HepG2 (cell line): ENCODE results near the gene CCDC148. TPM values are rescaled to one million over a fixed set of nuclear protein-coding genes. Genes with fewer than 3 reads are reported as not detected.
A peak's percentile ranks its signal among the peaks of the same experiment; 100 is the strongest.

Source experiments
- ATF3 ChIP-seq: sonication (generic); formaldehyde crosslinking; IDR thresholded peaks from 2 replicates; pipeline ENCODE4 v1.4.0; 2020; ENCODE audit warnings: missing genetic modification reagents
- BCL3 ChIP-seq: sonication (generic); formaldehyde crosslinking; IDR thresholded peaks from 2 replicates; pipeline ENCODE4 v1.5.1; 2020; ENCODE audit warnings: mild to moderate bottlenecking, missing genetic modification reagents, moderate library complexity
- FLYWCH1 ChIP-seq: sonication (generic); formaldehyde crosslinking; IDR thresholded peaks from 2 replicates; pipeline ENCODE4 v1.8.1; 2023; ENCODE audit warnings: mild to moderate bottlenecking, missing genetic modification reagents
- HDAC1 ChIP-seq: sonication (generic); formaldehyde crosslinking; IDR thresholded peaks from 2 replicates; pipeline ENCODE4 v1.5.1; 2020; ENCODE audit warnings: mild to moderate bottlenecking, missing genetic modification reagents
- PAWR ChIP-seq: sonication (generic); formaldehyde crosslinking; IDR thresholded peaks from 2 replicates; pipeline ENCODE4 v1.4.0; 2020; ENCODE audit warnings: missing genetic modification reagents, mild to moderate bottlenecking, borderline replicate concordance
- PHF20 ChIP-seq: sonication (generic); formaldehyde crosslinking; IDR thresholded peaks from 2 replicates; pipeline ENCODE4 v1.5.0; 2020; ENCODE audit warnings: mild to moderate bottlenecking, missing genetic modification reagents
- POLR2AphosphoS2 ChIP-seq: IDR thresholded peaks from 2 replicates; pipeline ENCODE4 v1.6.1; 2011; ENCODE audit warnings: low read depth, low read length, improper control_type of control experiment
- RARA ChIP-seq: IDR thresholded peaks from 2 replicates; pipeline ENCODE4 v1.6.1; 2016; ENCODE audit warnings: missing genetic modification reagents, missing compliant biosample characterization
- SOX13 ChIP-seq, 3 experiments: fragments of 450-650 bp in 1 of 3; sonication (generic) in 1 of 3; formaldehyde crosslinking in 1 of 3; IDR thresholded peaks in 2 of 3; conservative IDR thresholded peaks in 1 of 3; 2 replicates each; pipeline versions ENCODE4 v1.5.0 to v1.6.1; 2016 to 2020; ENCODE audit warnings: antibody characterized with exemption in 1 of 3, mild to moderate bottlenecking in 1 of 3, missing compliant biosample characterization in 1 of 3, missing genetic modification reagents in 1 of 3, moderate library complexity in 1 of 3
- SRF ChIP-seq: IDR thresholded peaks from 2 replicates; pipeline ENCODE4 v1.6.1; 2011; ENCODE audit warnings: mild to moderate bottlenecking, low read depth, low read length, moderate library complexity
- TBP ChIP-seq: sonication (generic); formaldehyde crosslinking; IDR thresholded peaks from 2 replicates; pipeline ENCODE4 v1.5.0; 2020; ENCODE audit warnings: missing genetic modification reagents
- TIGD3 ChIP-seq: sonication (generic); formaldehyde crosslinking; IDR thresholded peaks from 2 replicates; pipeline ENCODE4 v1.5.1; 2020; ENCODE audit warnings: mild to moderate bottlenecking, missing genetic modification reagents, borderline replicate concordance
- ZBTB10 ChIP-seq: sonication (generic); formaldehyde crosslinking; IDR thresholded peaks from 2 replicates; pipeline ENCODE4 v1.4.0; 2020; ENCODE audit warnings: missing genetic modification reagents, borderline replicate concordance
- ZIK1 ChIP-seq: sonication (generic); formaldehyde crosslinking; IDR thresholded peaks from 2 replicates; pipeline ENCODE4 v1.5.0; 2020; ENCODE audit warnings: mild to moderate bottlenecking, low read depth, missing genetic modification reagents, borderline replicate concordance
- ZMAT3 ChIP-seq: sonication (generic); formaldehyde crosslinking; conservative IDR thresholded peaks from 2 replicates; pipeline ENCODE4 v1.7.0; 2021; ENCODE audit warnings: missing genetic modification reagents
- ZNF207 ChIP-seq: fragments of 450-650 bp; IDR thresholded peaks from 2 replicates; pipeline ENCODE4 v1.6.1; 2016; ENCODE audit warnings: antibody characterized with exemption, borderline replicate concordance
- ZNF503 ChIP-seq: sonication (generic); formaldehyde crosslinking; IDR thresholded peaks from 2 replicates; pipeline ENCODE4 v1.4.0; 2020; ENCODE audit warnings: missing genetic modification reagents
- ZNF557 ChIP-seq: sonication (generic); formaldehyde crosslinking; IDR thresholded peaks from 2 replicates; pipeline ENCODE4 v1.4.0; 2020; ENCODE audit warnings: missing genetic modification reagents
- ZNF691 ChIP-seq: sonication (generic); formaldehyde crosslinking; IDR thresholded peaks from 2 replicates; pipeline ENCODE4 v1.4.0; 2020; ENCODE audit warnings: missing genetic modification reagents, low read depth, mild to moderate bottlenecking, borderline replicate concordance
- ZNF788 ChIP-seq: sonication (generic); formaldehyde crosslinking; IDR thresholded peaks from 2 replicates; pipeline ENCODE4 v1.5.0; 2020; ENCODE audit warnings: mild to moderate bottlenecking, missing genetic modification reagents, borderline replicate concordance
- polyA plus RNA-seq, 8 experiments: library from polyadenylated mRNA; depleted of rRNA in 3 of 8; stranded (reverse) in 7 of 8; unstranded in 1 of 8; fragments of >200 nt; fragmentation: Illumina TruSeq in 4 of 8; extraction: Trizol in 4 of 8; gene quantifications; 2 replicates each; pipeline versions ENCODE4 v1.2.1 to v1.2.3, GENCODE V29; 2011 to 2016; ENCODE audit warnings: low read depth in 4 of 8, missing spikeins in 1 of 8, mixed read lengths in 1 of 8; ENCODE audit not compliant: insufficient read depth in 1 of 8
- total RNA-seq, 5 experiments: library from RNA; depleted of rRNA; stranded (reverse); fragments of >200 nt; fragmentation: Illumina TruSeq; extraction: Trizol; gene quantifications; 2 replicates each; pipeline ENCODE4 v1.2.3, GENCODE V29; 2016; ENCODE audit warnings: low read depth in 1 of 5

Gene CCDC148
- total and polyA plus RNA-seq, 2 of the 13 experiments (the other 11 are each of a cell fraction or from before 2014, with no cell fraction given) = 0.30 to 0.49 TPM

GRCh38 chr2:158214431-158214830 lies 242.1 kb downstream of the CCDC148 start (continued):
- no peak for TF ChIP-seq TBP (CRISPR knock-in tag)
- TF ChIP-seq ATF3 (CRISPR knock-in tag) = peak; percentile 69; the same call in 1 of the 2 replicates
- no peak for TF ChIP-seq POLR2AphosphoS2
- TF ChIP-seq ZNF503 = no peak
- no peak for TF ChIP-seq ZNF207
- TF ChIP-seq ZBTB10 = no peak
- no peak for TF ChIP-seq FLYWCH1 (CRISPR knock-in tag)
- no peak for TF ChIP-seq SRF
- no peak for TF ChIP-seq HDAC1 (CRISPR knock-in tag)
- no peak for TF ChIP-seq PHF20 (CRISPR knock-in tag)
- TF ChIP-seq ZIK1 (CRISPR knock-in tag) = no peak
- TF ChIP-seq SOX13 (IDR thresholded peaks at IDR 0.05) = 0 out of 2 replicates have a peak, but pooled peaks have one; percentile 49
- TF ChIP-seq SOX13 (CRISPR knock-in tag; conservative IDR thresholded peaks at IDR 0.05 in 1 of 2, IDR thresholded peaks at IDR 0.05 in 1 of 2) = peak in 1 of 2 experiments; percentile 89; a peak in 2 of 4 replicates
- no peak for TF ChIP-seq ZNF691
- no peak for TF ChIP-seq TIGD3 (CRISPR knock-in tag)
- TF ChIP-seq ZNF788 = no peak
- TF ChIP-seq ZNF557 (CRISPR knock-in tag) = no peak
- peak; percentile 28; the same call in 1 of the 2 replicates for TF ChIP-seq RARA
- no peak for TF ChIP-seq ZMAT3 (CRISPR knock-in tag)
- no peak for TF ChIP-seq PAWR (CRISPR knock-in tag)
- no peak for TF ChIP-seq BCL3 (CRISPR knock-in tag)
